Stimulated activated CD4-positive, alpha-beta T cell treated with anti-CD3 and anti-CD28 coated beads, Interleukin-1b, Interleukin-23, amount 100 ng/mL, for 1 hour (primary cell): ENCODE data around the gene FAM83G.
A peak's percentile ranks its signal among the peaks of the same experiment; 100 is the strongest.
"Not testable (repeated sequence)": the region's sequence is repeated elsewhere in the genome, so short reads cannot be mapped to it uniquely, and the experiment has no call there.

Source experiments
- DNase-seq, 2 donors: peaks; one replicate each; pipeline ENCODE4 v3.0.0-alpha.2; 2020; ENCODE audit warnings: low read depth in 2 of 2

FAM83G gene

GRCh38 chr17:19022747-19023146, 18.2 kb upstream of the FAM83G start:
- DNase-seq, result no peak

- no peak for DNase-seq
Observed at GRCh38 chr17:19022128-19022527, 17.6 kb upstream of the FAM83G start.

GRCh38 chr17:19021622-19022083, 17.1 kb upstream of the FAM83G start:
- DNase-seq, result peak in 1 of 2 donors; percentile 32

- DNase-seq, result not testable (repeated sequence)
Observed at GRCh38 chr17:19021011-19021621, 16.6 kb upstream of the FAM83G start.

- DNase-seq, result no peak
Observed at GRCh38 chr17:19020016-19020415, 15.5 kb upstream of the FAM83G start.

GRCh38 chr17:19019041-19019941, 14.7 kb upstream of the FAM83G start:
- no peak for DNase-seq

- DNase-seq, result no peak
Observed at GRCh38 chr17:19018600-19018950, 14.0 kb upstream of the FAM83G start.

- no peak for DNase-seq
Observed at GRCh38 chr17:19017804-19018599, 13.4 kb upstream of the FAM83G start.

- no peak for DNase-seq
Observed at GRCh38 chr17:19017401-19017800, 12.8 kb upstream of the FAM83G start.

GRCh38 chr17:19016881-19017280, 12.3 kb upstream of the FAM83G start:
- DNase-seq, result no peak

GRCh38 chr17:19016297-19016696, 11.7 kb upstream of the FAM83G start:
- DNase-seq, result no peak

GRCh38 chr17:19015428-19015827, 10.9 kb upstream of the FAM83G start:
- DNase-seq, result no peak

- no peak for DNase-seq
Observed at GRCh38 chr17:19014628-19015215, 10.2 kb upstream of the FAM83G start.

- no peak for DNase-seq
Observed at GRCh38 chr17:19013806-19014627, 9.5 kb upstream of the FAM83G start.

- DNase-seq, result no peak
Observed at GRCh38 chr17:19013226-19013625, 8.7 kb upstream of the FAM83G start.

- no peak for DNase-seq
Observed at GRCh38 chr17:19012171-19013080, 7.9 kb upstream of the FAM83G start.

GRCh38 chr17:19011581-19011980, 7.0 kb upstream of the FAM83G start:
- no peak for DNase-seq

GRCh38 chr17:19010729-19011505, 6.4 kb upstream of the FAM83G start:
- DNase-seq, result no peak

- no peak for DNase-seq
Observed at GRCh38 chr17:19009970-19010369, 5.4 kb upstream of the FAM83G start.
